HUES6 (cell line): ENCODE results near the gene CLIP1.
"Not testable (repeated sequence)": the region's sequence is repeated elsewhere in the genome, so short reads cannot be mapped to it uniquely, and the experiment has no call there.

Experiments
- H3K27ac ChIP-seq: 2 replicates; pipeline ENCODE4 v1.7.0; 2013; ENCODE audit warnings: low read depth, mild to moderate bottlenecking, low read length, inconsistent platforms
- H3K27me3 ChIP-seq: 2 replicates; pipeline ENCODE4 v1.6.1; 2013; ENCODE audit warnings: low read length; ENCODE audit not compliant: control insufficient read depth, insufficient read depth
- H3K36me3 ChIP-seq: 2 replicates; pipeline ENCODE4 v1.6.1; 2013; ENCODE audit warnings: low read length; ENCODE audit not compliant: control insufficient read depth, insufficient read depth
- H3K4me1 ChIP-seq: 2 replicates; pipeline ENCODE4 v1.6.1; 2013; ENCODE audit warnings: low read length; ENCODE audit not compliant: control insufficient read depth, insufficient read depth
- H3K4me3 ChIP-seq: 2 replicates; pipeline ENCODE4 v1.5.1; 2013; ENCODE audit warnings: low read depth, low read length
- H3K9ac ChIP-seq: one replicate; pipeline ENCODE4 v1.6.1; 2013; ENCODE audit warnings: mild to moderate bottlenecking, low read length
- H3K9me3 ChIP-seq: 2 replicates; pipeline ENCODE4 v1.6.1; 2013; ENCODE audit warnings: low read depth, low read length; ENCODE audit not compliant: control insufficient read depth, insufficient read depth

CLIP1 gene

DNA sequence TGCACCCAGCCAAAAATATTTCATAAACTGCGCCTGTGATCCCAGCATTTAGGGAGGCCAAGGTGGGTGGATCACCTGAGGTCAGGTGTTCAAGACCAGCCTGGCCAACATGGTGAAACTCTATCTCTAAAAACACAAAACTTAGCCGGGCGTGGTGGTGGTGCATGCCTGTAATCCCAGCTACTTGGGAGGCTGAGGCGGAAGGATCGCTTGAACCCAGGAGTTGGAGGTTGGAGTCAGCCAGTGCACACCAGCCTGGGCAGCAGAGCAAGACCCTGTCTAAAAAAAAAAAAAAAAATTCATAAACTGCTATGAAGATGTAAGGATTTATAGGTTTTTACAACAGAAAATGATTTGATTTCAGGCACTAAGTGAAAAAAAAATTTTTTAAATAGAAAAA is 6.6 kb upstream of the CLIP1 start:
- not testable (repeated sequence) for H3K27ac ChIP-seq, H3K4me3 ChIP-seq, H3K9me3 ChIP-seq, H3K9ac ChIP-seq, H3K4me1 ChIP-seq, H3K36me3 ChIP-seq, H3K27me3 ChIP-seq

DNA sequence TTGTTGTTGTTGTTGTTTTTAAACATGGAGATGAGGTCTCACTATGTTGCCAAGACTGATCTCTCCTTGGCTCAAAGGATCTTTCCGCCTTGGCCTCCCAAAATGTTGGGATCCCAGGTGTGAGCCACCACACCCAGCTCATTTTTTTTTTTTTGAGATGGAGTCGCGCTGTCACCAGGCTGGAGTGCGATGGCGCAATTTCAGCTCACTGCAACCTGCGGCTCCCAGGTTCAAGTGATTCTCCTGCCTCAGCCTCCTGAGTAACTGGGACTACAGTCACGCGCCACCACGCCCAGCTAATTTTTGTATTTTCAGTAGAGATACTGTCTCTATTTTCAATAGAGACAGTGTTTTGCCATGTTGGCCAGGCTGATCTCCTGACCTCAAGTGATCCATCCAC is 4.9 kb upstream of the CLIP1 start:
- no peak overlapping the region for H3K27ac ChIP-seq
- H3K9ac ChIP-seq = no peak overlapping the region
- H3K36me3 ChIP-seq = no peaks in the 10 kb centered on the region
- H3K4me3 ChIP-seq = no peak overlapping the region
- H3K27me3 ChIP-seq = no peaks in the 10 kb centered on the region
- H3K9me3 ChIP-seq = no peaks in the 10 kb centered on the region
- H3K4me1 ChIP-seq = peaks cover 4% of the 10 kb centered on the region

DNA sequence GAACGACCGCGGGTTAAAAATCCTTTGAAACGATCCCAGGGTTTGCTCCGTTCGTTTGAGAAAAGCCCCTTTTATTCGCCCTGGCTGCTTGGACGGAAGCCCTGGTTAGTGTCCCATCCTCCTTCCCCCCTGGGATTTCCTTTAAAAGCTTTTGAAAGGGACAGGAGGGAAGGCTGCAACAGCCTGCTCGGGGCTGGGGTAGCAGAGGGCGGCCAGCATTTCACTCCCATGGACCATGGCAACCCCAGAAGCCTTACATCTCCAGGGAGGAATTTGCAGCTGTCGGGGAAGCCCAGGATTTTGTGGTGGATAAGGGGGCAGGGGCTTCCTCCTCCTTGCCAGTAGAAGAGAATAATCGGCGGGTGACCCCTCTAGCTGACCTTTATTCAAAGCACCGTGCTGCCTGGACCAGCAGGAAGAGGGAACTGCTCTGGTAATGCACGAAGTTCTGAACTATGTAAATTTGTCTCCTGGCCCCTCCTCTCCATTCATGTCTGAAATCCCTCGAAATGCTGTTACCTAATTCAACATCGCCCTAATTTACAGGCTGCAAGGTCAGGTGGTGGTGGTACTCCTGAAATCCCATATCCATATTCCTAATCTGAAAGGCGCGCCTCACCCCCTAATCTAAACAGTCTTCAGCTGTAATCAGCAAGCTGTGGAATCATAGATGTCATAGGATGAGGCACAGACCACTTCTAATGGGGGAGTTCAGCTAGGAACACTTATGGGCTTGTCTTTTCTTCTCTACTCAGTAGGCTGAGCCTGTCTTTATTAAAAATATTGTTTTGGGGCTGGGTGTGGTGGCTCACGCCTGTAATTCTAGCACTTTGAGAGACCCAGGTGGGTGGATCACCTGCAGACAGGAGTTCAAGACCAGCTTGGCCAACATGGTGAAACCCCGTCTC is 1.0 kb upstream of the CLIP1 start:
- Histone ChIP-seq H3K4me3 (peak overlapping the region; percentile 76), H3K9me3 (no peaks in the 10 kb centered on the region), H3K36me3 (no peaks in the 10 kb centered on the region), H3K9ac (peak overlapping the region; percentile 94), H3K27me3 (no peaks in the 10 kb centered on the region), H3K27ac (peak overlapping the region; percentile 66; the same call in 1 of the 2 replicates), H3K4me1 (peaks cover 11% of the 10 kb centered on the region)

DNA sequence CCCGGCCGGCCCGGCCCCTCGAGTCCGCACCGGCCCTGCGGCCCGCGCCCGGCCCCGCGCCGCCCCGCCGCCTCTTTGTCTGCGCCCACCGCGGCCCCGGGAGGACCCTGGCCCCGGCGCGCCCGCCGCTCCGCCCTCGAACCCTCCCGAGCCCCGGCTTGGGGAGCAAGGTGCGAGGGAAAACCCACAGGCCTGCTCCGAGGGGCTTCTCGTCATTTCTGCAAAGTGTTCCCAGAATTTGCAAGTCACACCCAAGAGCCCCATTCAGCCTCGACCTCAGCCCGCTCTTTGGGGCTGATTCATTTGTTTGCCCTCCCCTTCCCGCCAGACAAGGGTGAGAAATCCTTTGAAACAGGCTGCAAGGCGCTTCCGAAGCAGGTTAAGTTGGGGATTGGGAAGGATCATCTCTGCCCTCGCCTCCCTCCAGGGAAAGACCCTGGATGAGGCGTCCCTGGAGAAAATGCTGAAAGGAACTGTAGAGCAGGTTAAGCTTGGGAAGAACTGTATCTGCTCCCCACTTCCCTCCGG is 325 bp upstream of the CLIP1 start:
- Histone ChIP-seq H3K4me3 (peak overlapping the region; percentile 76), H3K4me1 (peaks cover 11% of the 10 kb centered on the region), H3K9ac (peak overlapping the region; percentile 94), H3K9me3 (no peaks in the 10 kb centered on the region), H3K36me3 (no peaks in the 10 kb centered on the region), H3K27ac (peak overlapping the region; percentile 66; the same call in 1 of the 2 replicates), H3K27me3 (no peaks in the 10 kb centered on the region)

DNA sequence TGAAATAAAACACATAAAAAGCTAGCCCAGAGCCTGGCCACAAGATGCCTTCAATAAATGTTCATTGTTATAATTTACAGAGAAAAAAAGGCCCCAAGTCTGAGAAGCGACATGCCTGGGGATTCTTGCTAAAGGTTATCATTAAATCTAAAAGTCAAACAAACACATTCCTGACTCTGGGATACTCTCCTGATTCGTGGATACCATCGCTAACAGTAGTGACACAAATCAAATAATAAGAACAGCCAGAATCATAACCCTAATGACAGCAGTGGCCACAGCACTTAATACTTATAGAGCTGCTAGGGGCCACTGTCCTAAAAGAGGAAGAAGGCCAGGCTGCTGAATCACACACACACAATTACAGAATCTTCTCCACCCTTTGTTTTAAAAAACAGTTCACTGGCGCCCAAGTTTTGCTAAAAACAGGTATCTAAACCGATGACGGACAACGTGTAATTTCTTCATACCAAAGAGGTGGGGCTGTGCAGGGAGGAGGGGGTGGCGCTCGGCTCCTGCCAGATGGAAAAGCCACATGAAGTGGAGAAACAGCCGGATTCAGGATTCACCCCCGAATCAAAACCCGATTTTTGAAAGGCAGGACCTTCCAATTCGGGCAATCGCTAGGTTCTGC is 1.2 kb downstream of the CLIP1 start:
- Histone ChIP-seq H3K4me3 (peak overlapping the region; percentile 81), H3K9ac (peak overlapping the region; percentile 74), H3K4me1 (peaks cover 11% of the 10 kb centered on the region), H3K27me3 (no peaks in the 10 kb centered on the region), H3K36me3 (no peaks in the 10 kb centered on the region), H3K9me3 (no peaks in the 10 kb centered on the region), H3K27ac (peak overlapping the region; percentile 81; the same call in 1 of the 2 replicates)

DNA sequence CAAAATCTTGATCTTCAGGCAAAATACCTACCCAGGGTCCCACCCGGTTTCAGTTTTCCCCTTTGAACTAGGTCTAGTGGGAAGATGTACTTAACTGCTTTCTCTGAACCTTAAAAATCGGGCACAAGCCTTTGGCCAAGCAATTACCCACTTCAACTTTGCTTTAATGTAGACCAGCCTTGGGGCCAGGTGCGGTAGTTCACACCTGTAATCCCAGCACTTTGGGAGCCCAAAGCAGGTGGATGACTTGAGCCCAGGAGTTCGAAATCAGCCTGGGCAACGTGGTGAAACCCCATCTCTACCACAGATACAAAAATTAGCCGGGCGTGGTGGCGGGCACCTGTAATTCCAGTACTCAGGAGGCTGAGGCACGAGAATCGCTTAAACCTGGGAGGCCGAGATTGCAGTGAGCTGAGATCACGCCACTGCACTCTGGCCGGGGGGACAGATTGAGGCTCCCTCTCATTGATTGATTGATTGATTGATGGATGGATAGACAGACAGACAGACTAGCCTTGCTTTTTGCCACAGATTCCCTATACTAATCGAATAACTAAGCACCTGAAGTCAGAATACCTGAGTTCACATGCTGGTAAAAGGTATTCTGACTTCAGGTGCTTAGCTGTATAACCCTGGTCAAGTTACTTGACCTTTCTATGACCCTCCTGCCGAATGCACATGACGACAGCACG is 1.9 kb downstream of the CLIP1 start:
- H3K36me3 ChIP-seq = no peaks in the 10 kb centered on the region
- H3K9ac ChIP-seq = no peak overlapping the region
- H3K27me3 ChIP-seq = no peaks in the 10 kb centered on the region
- H3K9me3 ChIP-seq = no peaks in the 10 kb centered on the region
- no peak overlapping the region for H3K27ac ChIP-seq
- H3K4me1 ChIP-seq = peaks cover 11% of the 10 kb centered on the region
- peak overlapping the region; percentile 81 for H3K4me3 ChIP-seq

DNA sequence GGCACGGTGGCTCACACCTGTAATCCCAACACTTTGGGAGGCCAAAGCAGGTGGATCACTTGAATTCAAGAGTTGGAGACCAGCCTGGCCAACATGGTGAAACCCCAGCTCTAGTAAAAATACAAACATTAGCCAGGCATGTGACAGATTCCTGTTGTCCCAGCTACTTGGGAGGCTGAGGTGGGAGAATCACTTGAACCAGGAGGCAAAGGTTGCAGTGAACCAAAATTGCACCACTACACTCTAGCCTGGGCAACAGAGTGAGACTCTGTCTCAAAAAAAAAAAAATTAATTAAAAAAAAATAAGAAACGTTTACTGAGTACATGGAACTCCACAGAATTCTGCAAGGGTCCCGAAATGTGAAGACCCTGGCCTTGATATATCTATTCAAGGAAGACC is 3.4 kb downstream of the CLIP1 start:
- not testable (repeated sequence) for H3K36me3 ChIP-seq, H3K9ac ChIP-seq, H3K9me3 ChIP-seq, H3K27ac ChIP-seq, H3K4me3 ChIP-seq, H3K27me3 ChIP-seq
- peaks cover 11% of the 10 kb centered on the region for H3K4me1 ChIP-seq

DNA sequence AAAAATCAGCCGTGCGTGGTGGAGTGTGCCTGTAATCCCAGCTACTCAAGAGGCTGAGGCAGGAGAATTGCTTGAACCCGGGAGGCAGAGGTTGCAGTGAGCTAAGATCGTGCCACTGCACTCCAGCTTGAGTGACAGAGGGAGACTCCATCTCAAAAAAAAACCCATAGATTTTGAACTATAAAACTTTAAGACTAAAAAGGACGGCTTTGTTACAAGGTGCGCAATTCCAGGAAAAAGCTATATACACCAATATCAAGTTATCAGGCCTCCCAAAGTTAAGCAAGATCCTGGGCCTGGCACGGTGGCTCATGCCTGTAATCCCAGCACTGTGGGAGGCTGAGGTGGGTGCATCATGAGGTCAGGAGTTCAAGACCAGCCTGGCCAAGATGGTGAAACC is 6.8 kb downstream of the CLIP1 start:
- H3K27me3 ChIP-seq, H3K27ac ChIP-seq: not testable (repeated sequence)

DNA sequence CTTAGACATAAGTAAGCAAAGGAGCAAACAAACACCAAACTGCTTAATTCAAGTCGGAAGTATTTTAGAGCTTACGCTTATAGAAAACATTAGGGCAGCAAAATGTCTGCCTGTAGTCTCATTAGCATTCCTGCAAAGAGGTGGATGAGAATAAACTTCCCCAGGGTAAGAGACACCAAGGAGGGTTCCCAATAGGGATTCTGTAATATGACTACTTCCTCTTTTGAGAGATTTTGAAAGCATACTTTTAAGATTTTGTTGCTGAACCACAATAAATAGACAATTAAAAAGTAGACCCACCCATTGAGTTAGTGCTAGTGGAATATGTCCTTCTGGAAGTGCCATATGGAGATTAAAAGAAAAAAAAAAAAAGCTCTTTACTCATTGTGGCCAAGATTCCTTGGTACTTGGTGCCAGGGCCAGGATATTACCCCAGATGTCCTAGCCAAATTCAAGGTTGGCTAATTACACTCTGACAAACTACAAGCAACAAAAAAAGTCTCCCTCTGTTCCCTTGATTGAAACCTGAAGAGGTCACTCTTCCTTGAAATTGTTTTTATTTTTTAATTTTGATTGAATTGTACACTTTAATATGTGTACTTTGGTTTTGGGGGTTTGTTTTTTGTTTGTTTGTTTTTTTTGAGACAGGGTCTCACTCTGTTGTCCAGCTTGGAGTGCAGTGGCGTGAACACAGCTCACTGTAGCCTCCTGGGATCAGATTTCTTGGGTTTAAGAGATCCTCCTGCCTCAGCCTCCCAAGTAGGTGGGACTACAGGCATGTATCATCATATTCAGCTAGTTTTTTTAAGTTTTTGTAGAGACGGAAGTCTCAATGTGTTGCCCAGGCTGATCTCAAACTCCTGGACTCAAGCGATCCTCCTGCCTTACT is 8.7 kb downstream of the CLIP1 start:
- H3K27me3 ChIP-seq = no peaks in the 10 kb centered on the region
- H3K4me3 ChIP-seq = no peak overlapping the region
- H3K36me3 ChIP-seq = no peaks in the 10 kb centered on the region
- no peaks in the 10 kb centered on the region; the same call in 1 of the 2 replicates for H3K4me1 ChIP-seq
- H3K9me3 ChIP-seq = peaks cover 4% of the 10 kb centered on the region; the same call in 1 of the 2 replicates
- H3K9ac ChIP-seq = no peak overlapping the region
- peak overlapping the region; percentile 26; the same call in 1 of the 2 replicates for H3K27ac ChIP-seq

More for the DNA sequence above, 6.8 kb downstream of the CLIP1 start:
- not testable (repeated sequence) for H3K4me3 ChIP-seq, H3K9ac ChIP-seq, H3K4me1 ChIP-seq, H3K9me3 ChIP-seq, H3K36me3 ChIP-seq

DNA sequence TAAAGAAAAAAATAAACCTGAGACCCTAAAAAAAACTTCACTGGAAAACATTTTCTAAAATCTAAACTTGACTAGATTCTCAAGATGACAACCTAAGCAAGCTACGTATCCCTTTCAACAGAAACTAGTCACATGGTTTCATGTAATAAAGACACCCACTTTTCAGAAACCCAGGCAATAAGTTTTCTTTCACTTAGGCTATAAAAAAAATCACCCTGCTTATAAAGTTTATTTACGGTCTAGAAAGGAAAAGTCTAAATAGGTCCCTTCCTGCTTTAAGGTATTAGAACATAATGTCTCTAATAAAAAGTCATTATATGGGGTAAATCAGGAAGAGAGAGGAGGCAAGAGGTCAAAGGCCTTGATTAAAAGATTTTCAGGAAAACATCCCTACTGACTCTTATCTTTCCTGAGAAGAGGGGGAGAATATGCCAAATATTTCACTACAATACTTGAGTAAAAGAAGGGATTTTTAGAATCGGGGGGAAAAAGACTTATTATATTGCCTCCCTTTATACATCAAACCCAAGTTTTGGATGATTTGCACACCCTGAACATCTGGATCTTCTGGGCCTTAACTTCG is 9.5 kb downstream of the CLIP1 start:
- Histone ChIP-seq H3K4me3 (no peak overlapping the region), H3K36me3 (no peaks in the 10 kb centered on the region), H3K9me3 (peaks cover 4% of the 10 kb centered on the region; the same call in 1 of the 2 replicates), H3K27ac (peak overlapping the region; percentile 26; the same call in 1 of the 2 replicates), H3K4me1 (no peaks in the 10 kb centered on the region; the same call in 1 of the 2 replicates), H3K9ac (no peak overlapping the region), H3K27me3 (no peaks in the 10 kb centered on the region)
